Cardiac muscle cell (in vitro differentiated cells and primary cell): ENCODE measurements around the gene TRIM50. TPM values are rescaled to one million over a fixed set of nuclear protein-coding genes. Genes with fewer than 3 reads are reported as not detected.
"Not testable (repeated sequence)": the region's sequence is repeated elsewhere in the genome, so short reads cannot be mapped to it uniquely, and the experiment has no call there.

Source experiments
- DNase-seq, 2 donors: peaks; one replicate each; pipeline versions ENCODE4 v3.0.0 to v3.0.0-alpha.2; 2010 to 2017; ENCODE audit warnings: low read depth in 1 of 2, low spot score in 1 of 2
- H3K27ac ChIP-seq: fragments of 200-600 bp; sonication (generic); 2 replicates; pipeline ENCODE4 v1.5.1; 2016
- H3K27me3 ChIP-seq: fragments of 200-600 bp; sonication (generic); 2 replicates; pipeline ENCODE4 v1.6.0; 2016; ENCODE audit warnings: control low read depth
- H3K36me3 ChIP-seq: fragments of 200-600 bp; sonication (generic); 2 replicates; pipeline ENCODE4 v1.5.1; 2016; ENCODE audit warnings: control low read depth
- H3K4me1 ChIP-seq: fragments of 200-600 bp; sonication (generic); 2 replicates; pipeline ENCODE4 v1.8.1; 2017; ENCODE audit warnings: low read depth, mild to moderate bottlenecking, mixed run types
- H3K4me3 ChIP-seq: fragments of 200-600 bp; sonication (generic); 2 replicates; pipeline ENCODE4 v1.5.1; 2016; ENCODE audit warnings: mild to moderate bottlenecking
- H3K9me3 ChIP-seq: fragments of 200-600 bp; sonication (generic); 2 replicates; pipeline ENCODE4 v1.5.1; 2017; ENCODE audit warnings: low read depth, mild to moderate bottlenecking, control low read depth
- CTCF ChIP-seq: IDR thresholded peaks from 2 replicates; pipeline ENCODE4 v1.5.1; 2012; ENCODE audit warnings: low read depth, mild to moderate bottlenecking, low read length
- polyA plus RNA-seq: library from polyadenylated mRNA; unstranded; fragments of >200 nt; fragmentation: Nextera tagmentation; extraction: Ambion mirVana; gene quantifications from 2 replicates; pipeline ENCODE4 v1.2.1, GENCODE V29; 2016
- total RNA-seq: library from RNA; depleted of rRNA; stranded (reverse); fragments of >200 nt; gene quantifications from 2 replicates; pipeline ENCODE4 v1.2.3, GENCODE V29; 2016

TRIM50 gene
- total and polyA plus RNA-seq, 2 experiments from 2014 or later, result not detected

GRCh38 chr7:73313521-73313906, 14.4 kb downstream of the TRIM50 start:
- TF ChIP-seq CTCF, result no peak

DNA sequence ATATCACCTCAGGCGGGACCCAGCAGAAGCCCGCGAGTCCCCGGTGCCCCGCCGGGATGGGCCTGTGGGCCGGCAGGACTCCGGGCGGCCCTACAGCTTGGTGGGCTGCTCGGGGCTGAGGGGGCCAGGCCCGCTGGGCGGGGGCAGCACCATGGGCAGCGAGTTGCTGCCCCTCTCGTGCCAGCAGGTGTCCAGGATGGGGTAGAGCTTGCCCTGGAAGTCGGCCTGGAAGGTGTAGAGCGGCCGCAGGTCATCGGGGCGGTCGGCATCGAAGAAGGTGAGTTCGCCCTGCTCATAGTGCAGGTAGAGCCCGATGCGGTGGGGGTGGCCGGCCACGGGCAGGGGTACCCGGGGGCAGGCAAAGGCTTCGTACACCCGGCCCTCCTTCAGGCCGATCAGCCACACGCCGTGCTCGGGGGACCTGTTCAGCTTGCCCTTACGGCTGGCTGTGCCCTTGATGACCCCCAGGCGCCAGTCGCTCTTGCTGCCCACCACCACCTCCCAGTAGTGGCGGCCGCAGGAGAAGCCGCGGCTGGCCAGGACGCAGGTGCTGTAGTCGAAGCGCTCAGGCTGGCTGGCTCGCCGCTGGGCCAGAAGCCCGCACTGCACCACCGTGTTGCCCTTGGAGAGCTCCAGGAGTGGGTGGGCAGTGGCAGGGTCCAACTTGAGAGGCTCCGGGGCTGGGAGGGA, 14.9 kb downstream of the TRIM50 start:
- Histone ChIP-seq H3K9me3 (no peaks in the 10 kb centered on the region), H3K4me1 (no peaks in the 10 kb centered on the region), H3K4me3 (no peak overlapping the region), H3K27me3 (no peaks in the 10 kb centered on the region), H3K36me3 (no peaks in the 10 kb centered on the region), H3K27ac (no peak overlapping the region)
- no peak for TF ChIP-seq CTCF
- DNase-seq, result no peak

More at GRCh38 chr7:73313521-73313906, 14.4 kb downstream of the TRIM50 start:
- Histone ChIP-seq H3K27ac (no peak overlapping the region), H3K4me1 (no peaks in the 10 kb centered on the region), H3K27me3 (no peaks in the 10 kb centered on the region), H3K36me3 (no peaks in the 10 kb centered on the region), H3K9me3 (no peaks in the 10 kb centered on the region), H3K4me3 (no peak overlapping the region)
- DNase-seq, result no peak

- H3K27ac ChIP-seq, H3K36me3 ChIP-seq, H3K4me1 ChIP-seq, H3K27me3 ChIP-seq, DNase-seq, H3K4me3 ChIP-seq, H3K9me3 ChIP-seq: not testable (repeated sequence)
Observed at GRCh38 chr7:73311421-73311820, 16.5 kb downstream of the TRIM50 start.

DNA sequence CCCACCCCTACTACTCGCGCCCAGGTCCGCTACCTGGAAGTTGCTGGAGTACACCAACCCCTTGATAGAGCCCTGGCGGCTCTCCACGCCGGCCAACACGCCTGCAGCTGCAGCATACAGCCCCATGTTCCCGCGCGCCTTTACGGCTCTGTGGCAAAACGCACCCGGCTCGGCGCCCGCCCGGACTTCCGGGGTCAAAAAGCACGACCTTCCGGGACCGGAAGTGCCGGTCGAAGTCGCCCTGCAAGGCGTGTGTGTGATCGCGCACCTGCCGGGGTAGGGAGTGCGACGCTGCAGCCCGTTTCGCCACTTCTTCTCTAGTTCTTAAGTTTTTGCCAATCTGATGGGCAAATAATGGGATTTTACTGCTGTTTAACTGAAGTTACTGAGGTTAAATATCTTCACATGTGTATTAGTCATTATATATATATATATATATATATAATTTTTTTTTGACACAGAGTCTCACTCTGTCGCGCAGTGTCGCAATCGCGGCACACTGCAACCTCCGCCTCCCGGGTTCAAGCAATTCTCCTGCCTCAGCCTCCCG, 19.1 kb downstream of the TRIM50 start, which contains the start of gene NSUN5:
NSUN5 (minus strand) TSS at position 162 of the 550 bp plus-strand sequence; CDS start at position 126, 36 bp downstream.
- Histone ChIP-seq H3K4me1 (no peaks in the 10 kb centered on the region), H3K9me3 (no peaks in the 10 kb centered on the region), H3K36me3 (no peaks in the 10 kb centered on the region), H3K4me3 (peak within 1 kb of the TSS; percentile 83), H3K27ac (peak within 1 kb of the TSS; percentile 38), H3K27me3 (no peaks in the 10 kb centered on the region)
- peak; percentile 72 to 88 for DNase-seq
- no peak for TF ChIP-seq CTCF

- no peak for TF ChIP-seq CTCF
- Histone ChIP-seq H3K27me3 (no peaks in the 10 kb centered on the region), H3K4me1 (no peaks in the 10 kb centered on the region), H3K9me3 (no peaks in the 10 kb centered on the region), H3K36me3 (no peaks in the 10 kb centered on the region), H3K27ac (peak overlapping the region; percentile 38), H3K4me3 (peak overlapping the region; percentile 83)
- peak in 1 of 2 donors; percentile 8 for DNase-seq
Observed at GRCh38 chr7:73308074-73308664, 19.7 kb downstream of the TRIM50 start.

GRCh38 chr7:73307436-73307835, 20.4 kb downstream of the TRIM50 start:
- Histone ChIP-seq H3K4me3 (no peak overlapping the region), H3K36me3 (no peaks in the 10 kb centered on the region), H3K4me1 (no peaks in the 10 kb centered on the region), H3K27me3 (no peaks in the 10 kb centered on the region), H3K27ac (no peak overlapping the region), H3K9me3 (no peaks in the 10 kb centered on the region)
- TF ChIP-seq CTCF, result no peak
- DNase-seq, result no peak

GRCh38 chr7:73304612-73305387, 23.1 kb downstream of the TRIM50 start:
- DNase-seq, result peak in 1 of 2 donors; percentile 37
- not testable (repeated sequence) for H3K36me3 ChIP-seq, H3K4me1 ChIP-seq, H3K27ac ChIP-seq, H3K9me3 ChIP-seq, H3K27me3 ChIP-seq, H3K4me3 ChIP-seq
